Right lobe of liver (tissue), 6 donors: ENCODE results near the gene SCYGR6. TPM values are rescaled to one million over a fixed set of nuclear protein-coding genes. Genes with fewer than 3 reads are reported as not detected.

Experiments
- ATAC-seq, 4 donors: fragments of 200-7000 bp; cut with Tn5 transposase; one replicate each; pipeline ENCODE4 v1.9.1; 2020; ENCODE audit warnings: mild to moderate bottlenecking in 4 of 4, moderate library complexity in 4 of 4
- DNase-seq, 3 donors: peaks; one replicate each; pipeline ENCODE4 v3.0.0-alpha.2; 2020
- H3K27ac ChIP-seq, 3 donors: fragments of 200-600 bp; one replicate each; pipeline ENCODE4 v1.8.0; 2022
- H3K27me3 ChIP-seq, 2 donors: fragments of 200-600 bp; one replicate each; pipeline ENCODE4 v1.8.0; 2022
- H3K36me3 ChIP-seq, 4 donors: fragments of 200-600 bp; sonication (generic) in 1 of 4; one replicate each; pipeline versions ENCODE4 v1.5.1 to v1.8.0; 2017 to 2022; ENCODE audit warnings: control low read depth in 1 of 4
- H3K4me1 ChIP-seq, 4 donors: fragments of 200-600 bp; sonication (generic) in 1 of 4; one replicate each; pipeline versions ENCODE4 v1.5.1 to v1.8.0; 2017 to 2022; ENCODE audit warnings: control low read depth in 1 of 4
- H3K4me3 ChIP-seq, 3 donors: fragments of 200-600 bp; one replicate each; pipeline ENCODE4 v1.8.0; 2022
- H3K9me3 ChIP-seq, 4 donors: fragments of 200-600 bp; sonication (generic) in 1 of 4; one replicate each; pipeline versions ENCODE4 v1.5.1 to v1.8.0; 2017 to 2022; ENCODE audit warnings: control low read depth in 1 of 4
- CTCF ChIP-seq, 4 donors: fragments of 200-600 bp in 3 of 4; fragments of 450-650 bp in 1 of 4; IDR thresholded peaks; one replicate each; pipeline versions ENCODE4 v1.5.1 to v1.8.0; 2016 to 2022; ENCODE audit warnings: antibody characterized with exemption in 4 of 4, mild to moderate bottlenecking in 2 of 4
- POLR2A ChIP-seq: fragments of 450-650 bp; IDR thresholded peaks from one replicate; pipeline ENCODE4 v1.6.1; 2017; ENCODE audit warnings: antibody characterized with exemption, mild to moderate bottlenecking
- WGBS: methylation state at CpG from one replicate; pipeline ENCODE4 v1.1.6; 2018; ENCODE audit warnings: low coverage, low lambda C conversion rate; ENCODE audit not compliant: insufficient coverage; ENCODE audit errors: missing lambda C conversion rate; 5-methylcytosine and 5-hydroxymethylcytosine counted together
- intact Hi-C, 2 donors: fragments of 100-400 bp; cut with DNase I; formaldehyde crosslinking; loops; one replicate each; pipeline versions ENCODE4 v1.11.2 to v1.14.1; 2022
- total RNA-seq, 6 experiments: library from RNA; depleted of rRNA in 2 of 6; stranded (reverse); fragments of >200 nt in 2 of 6; fragmentation: NEBNext Ultra II Directional in 3 of 6; extraction: Animal tissue kit (Norgen Biotek cat#: 25700) in 3 of 6; gene quantifications; one replicate each; pipeline versions ENCODE4 v1.1.0 to v1.2.4, GENCODE V29; 2016 to 2023
- donor health status: DM: no; HTN: yes; CAD: no.
- donor health status: DM: no; HTN: no; CAD: no.
- donor health status: DM: no; HTN: no; CAD: no.
- donor health status: DM: no; HTN: yes; CAD: no.
- donor health status: DM: no; HTN: yes; CAD: no.

The SCYGR6 gene
- total RNA-seq, 6 experiments from 2014 or later, result not detected

- no peak overlapping the region for H3K27ac ChIP-seq
- ATAC-seq (no peak), DNase-seq (peak in 1 of 3 donors; percentile 23)
- H3K27me3 ChIP-seq, result no peaks in the 10 kb centered on the region
- peaks cover 0 to 4% (median 0%) of the 10 kb centered on the region in 4 donors for H3K4me1 ChIP-seq
- 93% methylated on average over 3 of the region's 22 CpGs for WGBS
- intact Hi-C loops, result loop anchor here in 1 of 2 donors (5.0 to 10.0 kb wide), 2 partner anchors 106 to 363 kb away; no protein-coding TSS in a partner anchor
- no peaks in the 10 kb centered on the region for H3K36me3 ChIP-seq
- H3K9me3 ChIP-seq, result no peaks in the 10 kb centered on the region
- TF ChIP-seq CTCF (IDR thresholded peaks at IDR 0.05) (no peak), POLR2A (no peak)
- H3K4me3 ChIP-seq, result no peak overlapping the region
Measured at GRCh38 chr2:227767830-227768229, 43.3 kb upstream of the SCYGR6 start.

GRCh38 chr2:227766373-227766883 is 41.9 kb upstream of the SCYGR6 start:
- intact Hi-C loops, result loop anchor here in 1 of 2 donors (5.0 to 10.0 kb wide), 2 partner anchors 104 to 362 kb away; no protein-coding TSS in a partner anchor
- H3K27ac ChIP-seq, result no peak overlapping the region
- TF ChIP-seq POLR2A, result no peak
- TF ChIP-seq CTCF (IDR thresholded peaks at IDR 0.05), result peak; percentile 83 to 94 (median 90)
- H3K4me1 ChIP-seq, result peaks cover 0 to 5% (median 2%) of the 10 kb centered on the region in 4 donors
- H3K9me3 ChIP-seq, result no peaks in the 10 kb centered on the region
- no peaks in the 10 kb centered on the region for H3K36me3 ChIP-seq
- WGBS, result 16% methylated on average over 11 of the region's 11 CpGs
- no peak overlapping the region for H3K4me3 ChIP-seq
- DNase-seq (peak; percentile 77 to 83 (median 81)), ATAC-seq (peak; percentile 94 to 100 (median 100))
- no peaks in the 10 kb centered on the region for H3K27me3 ChIP-seq

- no peak overlapping the region for H3K27ac ChIP-seq
- 35% methylated on average over 4 of the region's 4 CpGs for WGBS
- TF ChIP-seq POLR2A (no peak), CTCF (IDR thresholded peaks at IDR 0.05) (no peak)
- no peaks in the 10 kb centered on the region for H3K27me3 ChIP-seq
- DNase-seq, result no peak
- intact Hi-C loops, result loop anchor here in 1 of 2 donors (5.0 to 10.0 kb wide), 2 partner anchors 104 to 361 kb away; no protein-coding TSS in a partner anchor
- H3K9me3 ChIP-seq, result no peaks in the 10 kb centered on the region
- H3K4me1 ChIP-seq, result peaks cover 0 to 5% (median 2%) of the 10 kb centered on the region in 4 donors
- no peak overlapping the region for H3K4me3 ChIP-seq
- no peaks in the 10 kb centered on the region for H3K36me3 ChIP-seq
- ATAC-seq, result no peak
Measured at GRCh38 chr2:227765788-227766372, 41.3 kb upstream of the SCYGR6 start.

GRCh38 chr2:227761740-227762476 is 37.4 kb upstream of the SCYGR6 start:
- WGBS, result 42% methylated on average over 6 of the region's 6 CpGs
- intact Hi-C loops, result loop anchor here in 1 of 2 donors (10.0 kb wide), 1 partner anchor 357 kb away; no protein-coding TSS in a partner anchor
- Histone ChIP-seq H3K27me3 (no peaks in the 10 kb centered on the region), H3K4me3 (no peak overlapping the region), H3K9me3 (no peaks in the 10 kb centered on the region), H3K27ac (peak overlapping the region; percentile 8 to 26 (median 25)), H3K4me1 (peaks cover 0 to 5% (median 2%) of the 10 kb centered on the region in 4 donors), H3K36me3 (no peaks in the 10 kb centered on the region)
- DNase-seq (no peak), ATAC-seq (peak; percentile 15 to 72 (median 54))
- TF ChIP-seq CTCF (IDR thresholded peaks at IDR 0.05), result no peak
